Measurements from ENCODE around the gene MORC3. TPM values are rescaled to one million over a fixed set of nuclear protein-coding genes. Genes with fewer than 3 reads are reported as not detected.
"Not testable (repeated sequence)": the region's sequence is repeated elsewhere in the genome, so short reads cannot be mapped to it uniquely, and the experiment has no call there.

The MORC3 gene
- total RNA-seq, 1 donor from 2014 or later: 42.3 TPM

DNA sequence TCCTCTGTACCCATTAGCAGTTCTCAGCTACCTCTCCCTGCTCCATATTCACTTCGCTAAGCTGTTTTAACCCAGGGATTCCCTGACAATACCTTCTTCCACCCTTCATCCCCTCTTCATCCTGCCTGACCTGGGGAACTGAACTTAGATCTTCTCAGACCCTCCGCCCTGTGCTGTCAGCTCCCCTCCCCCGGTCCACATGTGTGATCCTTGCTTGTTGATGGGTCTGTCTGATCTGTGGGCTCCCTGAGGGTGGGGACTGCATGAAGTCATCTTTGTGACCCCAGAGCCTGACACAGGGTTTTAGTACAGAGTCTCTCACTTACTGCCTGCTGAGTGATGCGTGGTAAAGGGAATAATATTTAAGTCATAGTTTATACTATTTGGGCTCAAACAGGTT, 77.0 kb downstream of the MORC3 start:
- intact Hi-C loops (cut with DNase I): no loop called here

DNA sequence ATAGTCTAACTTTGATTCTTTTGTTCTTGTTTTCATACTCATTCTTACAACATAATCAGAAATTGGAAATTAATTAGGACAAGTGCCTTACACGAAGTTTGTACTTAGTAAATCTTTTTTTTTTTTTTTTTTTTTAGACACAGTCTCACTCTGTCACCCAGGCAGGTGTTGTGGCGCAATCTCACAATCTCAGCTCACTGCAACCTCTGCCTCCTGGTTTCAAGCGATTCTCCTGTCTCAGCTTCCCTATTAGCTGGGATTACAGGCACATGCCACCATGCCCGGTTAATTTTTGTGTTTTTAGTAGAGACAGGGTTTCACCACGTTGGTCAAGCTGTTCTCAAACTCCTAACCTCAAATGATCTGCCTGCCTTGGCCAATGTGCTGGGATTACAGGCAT, 77.6 kb downstream of the MORC3 start:
- Histone ChIP-seq H3K36me3 (peaks cover 1% of the 10 kb centered on the region), H3K4me1 (no peaks in the 10 kb centered on the region), H3K27me3 (ENCODE audit: low read depth) (no peaks in the 10 kb centered on the region), H3K9me3 (no peaks in the 10 kb centered on the region), H3K4me3 (no peak overlapping the region), H3K27ac (no peak overlapping the region)
- intact Hi-C loops (cut with DNase I): no loop called here
- no peak for DNase-seq
- TF ChIP-seq CTCF (IDR thresholded peaks at IDR 0.05): no peak
- ATAC-seq: no peak

More for the DNA sequence above, 77.0 kb downstream of the MORC3 start:
- Histone ChIP-seq H3K27ac (no peak overlapping the region), H3K27me3 (ENCODE audit: low read depth) (no peaks in the 10 kb centered on the region), H3K9me3 (no peaks in the 10 kb centered on the region), H3K4me1 (no peaks in the 10 kb centered on the region), H3K4me3 (no peak overlapping the region), H3K36me3 (no peaks in the 10 kb centered on the region)
- no peak for ATAC-seq
- DNase-seq: no peak
- TF ChIP-seq CTCF (IDR thresholded peaks at IDR 0.05): no peak

GRCh38 chr21:36399736-36400135, 79.7 kb downstream of the MORC3 start:
- H3K9me3 ChIP-seq; H3K27me3 ChIP-seq (ENCODE audit: low read depth); DNase-seq; ATAC-seq; H3K36me3 ChIP-seq; H3K4me3 ChIP-seq; H3K4me1 ChIP-seq; intact Hi-C loops (cut with DNase I); H3K27ac ChIP-seq: not testable (repeated sequence)

DNA sequence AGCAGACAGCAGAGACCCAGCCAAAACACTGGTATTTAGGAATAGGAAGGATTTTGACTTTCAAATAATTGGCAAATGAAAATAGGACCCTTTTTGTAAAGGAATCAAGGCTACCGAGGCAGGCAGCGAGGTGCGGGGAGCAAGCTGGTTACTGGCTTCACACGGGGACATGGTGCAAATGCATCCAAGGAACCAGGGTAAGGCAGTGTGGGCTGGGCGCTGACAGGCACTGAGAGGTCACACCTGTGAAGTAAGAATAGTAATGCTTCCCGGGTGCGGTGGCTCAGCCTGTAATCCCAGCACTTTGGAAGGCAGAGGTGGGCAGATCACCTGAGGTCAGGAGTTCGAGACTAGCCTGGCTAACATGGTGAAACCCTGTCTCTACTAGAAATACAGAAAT, 80.7 kb downstream of the MORC3 start:
- Histone ChIP-seq H3K4me1 (no peaks in the 10 kb centered on the region), H3K36me3 (peaks cover 6% of the 10 kb centered on the region), H3K27me3 (ENCODE audit: low read depth) (no peaks in the 10 kb centered on the region), H3K9me3 (no peaks in the 10 kb centered on the region), H3K4me3 (no peak overlapping the region), H3K27ac (no peak overlapping the region)
- no peak for TF ChIP-seq CTCF (IDR thresholded peaks at IDR 0.05)
- DNase-seq: no peak
- ATAC-seq: no peak
- intact Hi-C loops (cut with DNase I): no loop called here

DNA sequence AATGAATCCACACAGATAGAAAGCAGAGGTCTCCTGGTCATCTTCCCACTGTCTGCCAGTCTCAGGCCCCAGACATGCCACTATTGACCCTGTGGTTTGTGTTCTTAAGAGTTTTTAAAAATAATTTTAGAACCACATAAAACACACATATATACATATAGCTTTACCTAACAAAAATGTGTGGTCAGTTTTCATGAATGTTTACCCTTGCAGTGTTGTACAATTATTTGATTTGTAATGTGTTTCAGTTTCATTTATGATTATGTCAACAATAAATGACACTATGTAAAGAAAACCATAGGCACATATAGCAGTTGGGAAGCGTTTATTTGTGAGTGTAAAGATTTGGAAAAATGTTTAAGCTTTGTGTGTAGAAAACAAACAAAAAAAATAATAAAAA, 82.3 kb downstream of the MORC3 start:
- intact Hi-C loops (cut with DNase I): no loop called here
- no peak for TF ChIP-seq CTCF (IDR thresholded peaks at IDR 0.05)
- Histone ChIP-seq H3K36me3 (peaks cover 6% of the 10 kb centered on the region), H3K9me3 (no peaks in the 10 kb centered on the region), H3K27ac (no peak overlapping the region), H3K4me3 (no peak overlapping the region), H3K27me3 (ENCODE audit: low read depth) (no peaks in the 10 kb centered on the region), H3K4me1 (no peaks in the 10 kb centered on the region)
- ATAC-seq: no peak
- no peak for DNase-seq

DNA sequence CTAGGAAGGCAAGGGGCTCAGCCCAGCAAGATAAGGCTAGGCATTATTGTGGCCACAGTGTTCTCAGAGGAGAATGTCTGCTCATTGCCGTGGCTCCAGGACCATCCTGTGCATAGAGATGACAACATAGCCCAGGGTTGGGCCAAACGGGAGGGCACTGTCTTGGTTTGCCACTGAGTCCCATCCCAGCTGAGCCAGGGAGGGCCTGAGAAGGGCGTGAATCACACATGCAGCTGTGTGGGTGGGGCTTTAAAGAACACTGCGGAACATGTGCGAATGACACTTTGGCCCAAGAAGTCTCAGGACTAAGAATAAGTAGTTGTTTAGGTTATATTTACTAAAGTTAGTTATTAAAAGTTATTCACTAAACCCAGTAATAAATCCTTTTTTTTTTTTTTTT, 83.7 kb downstream of the MORC3 start:
- Histone ChIP-seq H3K4me3 (no peak overlapping the region), H3K27ac (no peak overlapping the region), H3K36me3 (peaks cover 6% of the 10 kb centered on the region), H3K27me3 (ENCODE audit: low read depth) (no peaks in the 10 kb centered on the region), H3K4me1 (no peaks in the 10 kb centered on the region), H3K9me3 (no peaks in the 10 kb centered on the region)
- intact Hi-C loops (cut with DNase I): no loop called here
- TF ChIP-seq CTCF (IDR thresholded peaks at IDR 0.05): no peak
- ATAC-seq (no peak), DNase-seq (no peak)

All from lower lobe of right lung (tissue), 2 donors.